Left lung (tissue), 14 donors: Measurements from ENCODE around the gene SLCO3A1. TPM values are rescaled to one million over a fixed set of nuclear protein-coding genes. Genes with fewer than 3 reads are reported as not detected.

ENCODE experiments used
- ATAC-seq: fragments of 200-7000 bp; cut with Tn5 transposase; one replicate; pipeline ENCODE4 v1.9.1; 2020; ENCODE audit warnings: moderate library complexity
- DNase-seq, 4 donors: peaks; one replicate each; pipeline ENCODE4 v3.0.0-alpha.2; 2013 to 2020
- H3K27ac ChIP-seq, 2 donors: fragments of 200-600 bp; sonication (generic) in 1 of 2; one replicate each; pipeline versions ENCODE4 v1.5.0 to v1.8.0; 2020 to 2021
- H3K27me3 ChIP-seq, 2 donors: fragments of 200-600 bp; sonication (generic) in 1 of 2; one replicate each; pipeline versions ENCODE4 v1.5.0 to v1.8.0; 2020 to 2021
- H3K36me3 ChIP-seq, 2 donors: fragments of 200-600 bp; sonication (generic) in 1 of 2; one replicate each; pipeline versions ENCODE4 v1.5.0 to v1.8.0; 2020 to 2021
- H3K4me1 ChIP-seq, 2 donors: fragments of 200-600 bp; one replicate each; pipeline ENCODE4 v1.8.0; 2021
- H3K4me3 ChIP-seq, 2 donors: fragments of 200-600 bp; sonication (generic) in 1 of 2; one replicate each; pipeline versions ENCODE4 v1.5.0 to v1.8.0; 2020 to 2021; ENCODE audit warnings: mild to moderate bottlenecking in 1 of 2
- H3K9me3 ChIP-seq, 2 donors: fragments of 200-600 bp; sonication (generic) in 1 of 2; one replicate each; pipeline versions ENCODE4 v1.5.0 to v1.8.0; 2020 to 2021
- CTCF ChIP-seq, 2 donors: fragments of 200-600 bp; sonication (generic) in 1 of 2; IDR thresholded peaks; one replicate each; pipeline versions ENCODE4 v1.5.0 to v1.8.0; 2021; ENCODE audit warnings: antibody characterized with exemption in 2 of 2
- intact Hi-C, 2 donors: fragments of 100-400 bp; cut with DNase I; formaldehyde crosslinking; loops; one replicate each; pipeline versions ENCODE4 v1.11.2 to v1.14.2; 2022
- long read RNA-seq, 12 donors: library from polyadenylated mRNA in 2 of 12; unstranded in 2 of 12; transcript quantifications; one replicate each; pipeline ENCODE4 v2.0.0 and lab custom pipeline, GENCODE V29; 2019 to 2026
- polyA plus RNA-seq, 6 donors: library from polyadenylated mRNA; unstranded; fragments of 120-200 nt; gene quantifications; one replicate each; pipeline ENCODE4 v1.2.1, GENCODE V29; 2013; ENCODE audit not compliant: insufficient read length in 6 of 6
- total RNA-seq, 2 donors: library from RNA; stranded (reverse); fragmentation: NEBNext Ultra II Directional; extraction: Animal tissue kit (Norgen Biotek cat#: 25700); gene quantifications; one replicate each; pipeline ENCODE4 v1.2.1, GENCODE V29; 2021
- donor health status: DM: no; HTN: yes; CAD: no.
- donor health status: DM: no; HTN: no; CAD: no.

Gene SLCO3A1
- 10 to 100 TPM; 48.4 to 49.0 TPM for total RNA-seq
- polyA plus RNA-seq, result 10 to 100 TPM in 4 of 6 donors, 1 to 10 TPM in 2; 7.7 to 12.5 (median 10.9) TPM
- long read RNA-seq, donor 1, partial matches to known transcripts, result 0 of 3 reads
- long read RNA-seq, donor 1, other reads (novel, unspliced or antisense), result 0 of 3 reads
- long read RNA-seq, donor 2, full-length matches to known transcripts, result 3 of 3 reads
- long read RNA-seq, donor 2, partial matches to known transcripts, result 0 of 3 reads
- long read RNA-seq, donor 2, other reads (novel, unspliced or antisense), result 0 of 3 reads
- long read RNA-seq, donor 3, result 0 reads
- long read RNA-seq, donor 4, partial matches to known transcripts, result 0 of 2 reads
- long read RNA-seq, donor 4, other reads (novel, unspliced or antisense), result 1 of 2 reads
- long read RNA-seq, donor 5, full-length matches to known transcripts, result 4 of 4 reads
- long read RNA-seq, donor 5, partial matches to known transcripts, result 0 of 4 reads
- long read RNA-seq, donor 5, other reads (novel, unspliced or antisense), result 0 of 4 reads
- long read RNA-seq, donor 6, full-length matches to known transcripts, result 3 of 3 reads
- long read RNA-seq, donor 6, partial matches to known transcripts, result 0 of 3 reads
- long read RNA-seq, donor 6, other reads (novel, unspliced or antisense), result 0 of 3 reads
- long read RNA-seq, donor 7, full-length matches to known transcripts, result 1 of 1 reads
- long read RNA-seq, donor 7, partial matches to known transcripts, result 0 of 1 reads
- long read RNA-seq, donor 7, other reads (novel, unspliced or antisense), result 0 of 1 reads
- long read RNA-seq, donor 8, partial matches to known transcripts, result 0 of 3 reads
- long read RNA-seq, donor 8, other reads (novel, unspliced or antisense), result 0 of 3 reads
- long read RNA-seq, donor 9, result 0 reads
- long read RNA-seq, donor 10, partial matches to known transcripts, result 1 of 5 reads
- long read RNA-seq, donor 10, other reads (novel, unspliced or antisense), result 3 of 5 reads
- long read RNA-seq, donor 11, result 0 reads
- long read RNA-seq, donor 12, transcript SLCO3A1-212 (1 exons, 1,972 nt), result major isoform, 6 of 7 reads
- long read RNA-seq, donor 12, partial matches to known transcripts, result 0 of 7 reads
- long read RNA-seq, donor 12, other reads (novel, unspliced or antisense), result 0 of 7 reads

- intact Hi-C loops, result loop anchor here in 1 of 2 donors (5.0 to 10.0 kb wide), 3 partner anchors 149 to 551 kb away; no protein-coding TSS in a partner anchor
- DNase-seq (peak in 3 of 4 donors; percentile 74 to 96 (median 83)), ATAC-seq (peak; percentile 50)
- Histone ChIP-seq H3K4me3 (peak within 1 kb of the TSS; percentile 66 to 81), H3K9me3 (no peaks in the 10 kb centered on the region), H3K27me3 (no peaks in the 10 kb centered on the region), H3K4me1 (peaks cover 35 to 56% of the 10 kb centered on the region in 2 donors), H3K36me3 (no peaks in the 10 kb centered on the region), H3K27ac (peak within 1 kb of the TSS; percentile 91 to 98)
- TF ChIP-seq CTCF (IDR thresholded peaks at IDR 0.05), result no peak
Observed at GRCh38 chr15:91853511-91853947, at the start of gene SLCO3A1. SLCO3A1 (plus strand) TSS chr15:91853708.

- ATAC-seq (peak; percentile 69), DNase-seq (no peak)
- Histone ChIP-seq H3K4me3 (no peak overlapping the region), H3K9me3 (no peaks in the 10 kb centered on the region), H3K36me3 (no peaks in the 10 kb centered on the region), H3K4me1 (no peaks in the 10 kb centered on the region), H3K27me3 (peaks cover 0 to 8% of the 10 kb centered on the region in 2 donors), H3K27ac (no peak overlapping the region)
- TF ChIP-seq CTCF (IDR thresholded peaks at IDR 0.05), result no peak
- intact Hi-C loops, result no loop called here
Observed at GRCh38 chr15:91807122-91807521, 46.4 kb upstream of the SLCO3A1 start.

GRCh38 chr15:91813924-91814323, 39.6 kb upstream of the SLCO3A1 start:
- H3K27me3 ChIP-seq, result no peaks in the 10 kb centered on the region
- intact Hi-C loops, result no loop called here
- H3K4me1 ChIP-seq, result no peaks in the 10 kb centered on the region
- no peak overlapping the region for H3K27ac ChIP-seq
- peaks cover 0 to 23% of the 10 kb centered on the region in 2 donors for H3K9me3 ChIP-seq
- TF ChIP-seq CTCF (IDR thresholded peaks at IDR 0.05), result no peak
- H3K36me3 ChIP-seq, result no peaks in the 10 kb centered on the region
- no peak for DNase-seq
- ATAC-seq, result no peak
- no peak overlapping the region for H3K4me3 ChIP-seq

GRCh38 chr15:91816942-91817341, 36.6 kb upstream of the SLCO3A1 start:
- Histone ChIP-seq H3K27ac (no peak overlapping the region), H3K27me3 (no peaks in the 10 kb centered on the region), H3K36me3 (no peaks in the 10 kb centered on the region), H3K9me3 (peaks cover 0 to 23% of the 10 kb centered on the region in 2 donors), H3K4me3 (no peak overlapping the region), H3K4me1 (no peaks in the 10 kb centered on the region)
- TF ChIP-seq CTCF (IDR thresholded peaks at IDR 0.05), result no peak
- intact Hi-C loops, result no loop called here
- DNase-seq (no peak), ATAC-seq (no peak)
